GM12801 (cell line): ENCODE data around the gene MAPK8.

Experiments
- CTCF ChIP-seq: IDR thresholded peaks from one replicate; pipeline ENCODE4 v1.5.1; 2011; ENCODE audit warnings: control low read depth; ENCODE audit not compliant: insufficient read length; ENCODE audit errors: extremely low read depth

The MAPK8 gene

GRCh38 chr10:48306265-48306869, at the start of gene MAPK8:
TSS of gene MAPK8 (plus strand) at chr10:48306677. CDS start at chr10:48401661, 94,984 bp downstream.
- TF ChIP-seq CTCF: no peak

- TF ChIP-seq CTCF: no peak
These were observed 49.0 kb upstream of the MAPK8 start for GRCh38 chr10:48257407-48257961.

GRCh38 chr10:48258105-48258504, 48.4 kb upstream of the MAPK8 start:
- no peak for TF ChIP-seq CTCF

GRCh38 chr10:48266528-48266927, 39.9 kb upstream of the MAPK8 start:
- no peak for TF ChIP-seq CTCF

- TF ChIP-seq CTCF: no peak
These were observed 35.3 kb upstream of the MAPK8 start for GRCh38 chr10:48271047-48271730.

GRCh38 chr10:48272682-48273081, 33.8 kb upstream of the MAPK8 start:
- no peak for TF ChIP-seq CTCF

GRCh38 chr10:48273741-48274140, 32.7 kb upstream of the MAPK8 start:
- TF ChIP-seq CTCF: no peak
